ENCODE data around the gene MEOX2.
A peak's percentile ranks its signal among the peaks of the same experiment; 100 is the strongest.

MEOX2 gene

DNA sequence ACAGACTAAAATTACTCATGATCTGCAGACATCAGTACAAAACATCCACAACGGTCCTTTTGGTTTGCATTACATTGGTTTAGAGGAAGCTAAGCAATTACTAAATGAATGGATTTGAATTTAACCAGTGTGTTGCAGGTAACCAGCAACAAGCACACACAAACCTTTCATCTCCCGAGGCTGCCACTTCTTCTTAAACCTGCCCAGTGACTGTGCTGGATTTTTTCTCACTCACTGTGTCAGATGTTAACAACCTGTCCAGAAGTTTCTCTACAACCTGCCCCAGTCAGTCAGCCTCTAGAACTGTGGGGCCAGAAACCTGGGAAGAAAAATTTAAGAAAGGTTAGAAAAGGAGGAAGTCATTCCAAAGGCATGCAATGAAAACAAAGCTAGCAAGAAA is 2.4 kb upstream of the MEOX2 start:
- H3K27me3 Mint-ChIP-seq (ENCODE audit: low read depth): peaks cover 69% of the 10 kb centered on the region
- H3K9me3 Mint-ChIP-seq: no peaks in the 10 kb centered on the region
- H3K36me3 Mint-ChIP-seq (ENCODE audit: low read depth): no peaks in the 10 kb centered on the region
- no peak overlapping the region for H3K27ac Mint-ChIP-seq
- TF ChIP-seq, protein P1, sequence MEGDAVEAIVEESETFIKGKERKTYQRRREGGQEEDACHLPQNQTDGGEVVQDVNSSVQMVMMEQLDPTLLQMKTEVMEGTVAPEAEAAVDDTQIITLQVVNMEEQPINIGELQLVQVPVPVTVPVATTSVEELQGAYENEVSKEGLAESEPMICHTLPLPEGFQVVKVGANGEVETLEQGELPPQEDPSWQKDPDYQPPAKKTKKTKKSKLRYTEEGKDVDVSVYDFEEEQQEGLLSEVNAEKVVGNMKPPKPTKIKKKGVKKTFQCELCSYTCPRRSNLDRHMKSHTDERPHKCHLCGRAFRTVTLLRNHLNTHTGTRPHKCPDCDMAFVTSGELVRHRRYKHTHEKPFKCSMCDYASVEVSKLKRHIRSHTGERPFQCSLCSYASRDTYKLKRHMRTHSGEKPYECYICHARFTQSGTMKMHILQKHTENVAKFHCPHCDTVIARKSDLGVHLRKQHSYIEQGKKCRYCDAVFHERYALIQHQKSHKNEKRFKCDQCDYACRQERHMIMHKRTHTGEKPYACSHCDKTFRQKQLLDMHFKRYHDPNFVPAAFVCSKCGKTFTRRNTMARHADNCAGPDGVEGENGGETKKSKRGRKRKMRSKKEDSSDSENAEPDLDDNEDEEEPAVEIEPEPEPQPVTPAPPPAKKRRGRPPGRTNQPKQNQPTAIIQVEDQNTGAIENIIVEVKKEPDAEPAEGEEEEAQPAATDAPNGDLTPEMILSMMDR (IDR thresholded peaks at IDR 0.05; ENCODE audit: unreplicated experiment in 3 of 3): no peak
- H3K4me1 Mint-ChIP-seq: peaks cover 56% of the 10 kb centered on the region
- peak overlapping the region in 1 of 3 experiments; percentile 87 for H3K4me3 Mint-ChIP-seq

DNA sequence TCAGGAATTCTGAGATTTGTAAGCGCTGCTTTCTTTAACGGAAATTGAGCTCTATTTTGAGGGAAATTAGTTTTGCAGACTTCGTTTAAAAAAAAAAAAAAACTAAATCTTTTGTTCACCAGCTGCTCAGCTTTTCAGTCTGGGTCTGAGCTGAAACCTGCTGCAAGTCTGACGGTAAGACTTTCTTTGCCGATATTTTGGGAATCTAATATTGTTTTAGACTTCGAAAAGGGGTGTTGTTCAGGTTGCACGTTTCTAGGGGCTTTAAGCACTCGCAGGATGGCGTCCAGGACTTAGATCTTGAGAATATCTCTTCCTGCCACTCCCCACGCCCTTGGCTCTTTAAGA is 1.8 kb upstream of the MEOX2 start:
- TF ChIP-seq, protein P1 (IDR thresholded peaks at IDR 0.05; ENCODE audit: unreplicated experiment in 3 of 3): no peak
- Mint-ChIP-seq H3K4me1 (peaks cover 52% of the 10 kb centered on the region), H3K27ac (peak overlapping the region in 1 of 3 experiments; percentile 73), H3K36me3 (ENCODE audit: low read depth) (no peaks in the 10 kb centered on the region), H3K9me3 (no peaks in the 10 kb centered on the region), H3K27me3 (ENCODE audit: low read depth) (peaks cover 75% of the 10 kb centered on the region), H3K4me3 (peak overlapping the region; percentile 81 to 87 (median 86))

DNA sequence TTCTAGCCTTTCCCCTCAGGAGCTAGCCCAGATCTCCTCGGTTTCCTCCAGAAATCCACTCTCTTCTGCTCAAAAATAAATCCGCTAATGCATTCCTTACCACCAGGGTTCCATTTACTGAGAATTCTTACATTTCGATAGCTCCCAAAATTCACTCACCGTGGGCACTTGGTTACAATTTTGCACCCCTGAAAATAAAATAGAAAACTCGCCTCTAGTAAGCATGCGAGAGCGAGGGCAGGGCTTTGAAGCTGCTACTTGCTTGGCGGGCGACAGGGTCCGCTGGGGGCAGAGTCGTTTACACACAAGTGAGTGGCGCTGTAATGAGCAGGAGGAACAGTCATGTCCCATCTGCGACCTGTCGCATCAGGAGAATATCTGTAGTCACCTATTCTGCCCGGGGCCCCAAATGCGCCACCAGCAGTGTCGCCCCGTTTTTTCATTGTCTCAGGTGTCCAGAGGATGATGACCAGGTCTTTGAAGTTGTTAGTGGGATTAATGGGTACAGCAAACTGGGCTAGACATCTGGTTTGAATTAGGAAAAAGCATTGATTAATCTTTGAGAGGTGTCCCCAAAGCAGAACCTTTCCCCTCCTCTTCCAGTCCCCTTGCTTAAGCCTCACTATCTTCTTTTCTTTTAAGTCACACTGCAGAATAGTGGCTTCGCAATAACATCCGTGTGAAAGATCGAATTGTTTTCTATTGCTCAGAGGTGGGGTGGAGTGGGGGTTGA is 1.2 kb upstream of the MEOX2 start:
- Mint-ChIP-seq H3K27me3 (ENCODE audit: low read depth) (peaks cover 79% of the 10 kb centered on the region), H3K27ac (no peak overlapping the region), H3K9me3 (no peaks in the 10 kb centered on the region), H3K4me3 (peak overlapping the region; percentile 81 to 87 (median 86)), H3K36me3 (ENCODE audit: low read depth) (no peaks in the 10 kb centered on the region), H3K4me1 (peaks cover 48% of the 10 kb centered on the region)
- TF ChIP-seq, protein P1 (IDR thresholded peaks at IDR 0.05; ENCODE audit: unreplicated experiment in 3 of 3): no peak

DNA sequence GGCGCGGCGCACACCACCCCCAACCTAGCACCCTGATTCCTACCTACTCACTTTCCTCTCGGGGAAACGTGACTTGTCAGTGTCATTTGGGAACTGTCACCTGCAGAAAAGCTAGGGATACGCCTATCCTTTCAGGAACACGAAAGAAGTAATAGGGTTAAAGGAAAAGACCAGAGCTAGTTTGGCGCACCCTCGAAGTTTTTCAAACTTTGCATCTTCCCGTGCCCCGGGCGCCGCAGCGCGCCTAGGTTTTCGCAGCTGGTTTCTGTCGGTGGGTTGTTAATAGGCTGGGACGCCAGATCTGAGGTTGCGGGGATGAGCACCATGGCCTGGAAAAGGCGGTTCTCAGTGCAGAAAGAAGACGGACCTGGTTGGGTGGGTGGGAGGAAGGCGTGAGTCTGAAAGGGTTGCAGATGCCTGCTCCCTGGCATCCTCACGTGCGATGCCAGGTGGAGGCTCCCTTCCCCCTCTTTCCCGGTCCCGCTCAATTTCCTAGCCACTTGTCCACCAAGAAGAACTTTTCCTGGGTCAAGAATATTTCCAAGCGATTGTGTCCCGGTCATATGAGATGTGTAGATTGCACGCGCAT is 568 bp upstream of the MEOX2 start:
- TF ChIP-seq, protein P1 (IDR thresholded peaks at IDR 0.05; ENCODE audit: unreplicated experiment in 3 of 3): no peak
- H3K4me3 Mint-ChIP-seq: peak overlapping the region; percentile 81 to 87 (median 86)
- peaks cover 83% of the 10 kb centered on the region for H3K27me3 Mint-ChIP-seq (ENCODE audit: low read depth)
- H3K27ac Mint-ChIP-seq: peak overlapping the region in 1 of 3 experiments; percentile 6
- H3K9me3 Mint-ChIP-seq: no peaks in the 10 kb centered on the region
- peaks cover 42% of the 10 kb centered on the region for H3K4me1 Mint-ChIP-seq
- H3K36me3 Mint-ChIP-seq (ENCODE audit: low read depth): no peaks in the 10 kb centered on the region

DNA sequence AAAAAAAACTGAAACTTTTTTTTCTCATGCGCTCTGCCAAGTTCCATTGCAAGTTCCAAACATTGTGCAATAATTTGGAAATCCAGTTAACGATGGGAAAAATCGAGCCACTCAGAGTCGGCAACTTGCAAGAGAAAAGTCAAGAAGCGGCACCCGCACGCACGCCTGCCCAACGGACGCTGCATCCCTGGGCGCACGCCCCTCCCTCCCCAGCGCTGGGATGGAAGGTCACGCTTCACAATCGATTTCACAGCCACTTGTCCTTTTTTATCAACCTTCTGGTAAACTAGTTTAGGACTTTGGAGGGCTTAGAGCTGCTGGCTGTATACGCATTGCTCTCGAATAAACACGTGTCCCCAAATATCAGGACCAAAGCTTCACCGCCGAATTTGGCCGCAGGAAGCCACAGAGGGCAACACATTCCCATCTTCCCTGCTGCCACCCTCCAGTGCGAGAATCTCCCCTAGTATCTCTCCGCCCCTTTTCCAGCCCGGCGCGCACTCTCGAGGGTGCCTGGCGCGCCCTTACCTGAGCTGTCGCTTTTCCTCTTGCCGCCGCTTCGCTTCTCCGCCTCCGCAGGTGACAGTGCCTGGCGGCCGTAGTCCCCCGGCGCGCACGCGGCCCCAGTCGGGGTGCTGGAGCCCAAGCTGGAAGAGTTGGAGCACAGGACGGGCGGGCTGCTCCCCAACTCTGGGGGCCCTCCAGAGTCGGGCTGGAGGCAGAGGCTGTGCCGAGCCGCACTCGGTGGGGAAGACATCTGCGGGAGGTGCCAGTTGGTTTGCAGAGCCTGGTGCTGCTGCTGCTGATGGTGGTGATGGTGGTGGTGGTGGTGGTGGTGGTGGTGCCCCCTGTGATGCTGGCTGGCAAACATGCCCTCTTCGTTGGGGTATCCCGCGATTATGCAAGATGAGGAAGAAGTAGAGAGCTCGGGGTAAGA is 857 bp downstream of the MEOX2 start:
- Mint-ChIP-seq H3K4me1 (peaks cover 42% of the 10 kb centered on the region), H3K27me3 (ENCODE audit: low read depth) (peaks cover 85% of the 10 kb centered on the region), H3K36me3 (ENCODE audit: low read depth) (no peaks in the 10 kb centered on the region), H3K9me3 (no peaks in the 10 kb centered on the region), H3K4me3 (peak overlapping the region; percentile 81 to 87 (median 86)), H3K27ac (peak overlapping the region in 1 of 3 experiments; percentile 6)
- TF ChIP-seq, protein P1 (IDR thresholded peaks at IDR 0.05; ENCODE audit: unreplicated experiment in 3 of 3): no peak

Measured in nephron (organoid).